Endodermal cell (in vitro differentiated cells): Measurements from ENCODE around the gene ATP6V1G3. TPM values are rescaled to one million over a fixed set of nuclear protein-coding genes. Genes with fewer than 3 reads are reported as not detected.

Experiments used
- DNase-seq: peaks from one replicate; pipeline ENCODE4 v3.0.0-alpha.2; 2017
- H3K27ac ChIP-seq: 2 replicates; pipeline ENCODE4 v1.5.1; 2013; ENCODE audit warnings: mild to moderate bottlenecking, low read depth, low read length, moderate library complexity
- H3K27me3 ChIP-seq: 2 replicates; pipeline ENCODE4 v1.6.1; 2013; ENCODE audit warnings: mild to moderate bottlenecking, low read length, moderate library complexity; ENCODE audit not compliant: insufficient read depth, control insufficient read depth, poor library complexity, severe bottlenecking
- H3K36me3 ChIP-seq: 2 replicates; pipeline ENCODE4 v1.7.0; 2013; ENCODE audit warnings: mild to moderate bottlenecking, low read length, moderate library complexity; ENCODE audit not compliant: control insufficient read depth, insufficient read depth
- H3K4me1 ChIP-seq: one replicate; pipeline ENCODE4 v1.7.0; 2013; ENCODE audit warnings: low read length; ENCODE audit not compliant: control insufficient read depth, insufficient read depth
- H3K4me3 ChIP-seq: 2 replicates; pipeline ENCODE4 v1.5.1; 2013; ENCODE audit warnings: mild to moderate bottlenecking, low read length, moderate library complexity
- H3K9ac ChIP-seq: 2 replicates; pipeline ENCODE4 v1.6.1; 2013; ENCODE audit warnings: mild to moderate bottlenecking, low read length, moderate library complexity; ENCODE audit not compliant: poor library complexity, severe bottlenecking; ENCODE audit errors: extremely low read depth
- H3K9me3 ChIP-seq: 2 replicates; pipeline ENCODE4 v1.6.1; 2013; ENCODE audit warnings: mild to moderate bottlenecking, low read length, moderate library complexity; ENCODE audit not compliant: control insufficient read depth
- H3K27ac Mint-ChIP-seq: 2 replicates; pipeline ENCODE4 v1.8.0; 2020; ENCODE audit warnings: mixed read lengths
- H3K27me3 Mint-ChIP-seq: 2 replicates; pipeline ENCODE4 v1.8.0; 2021; ENCODE audit warnings: mild to moderate bottlenecking, mixed read lengths; ENCODE audit not compliant: insufficient read depth
- H3K36me3 Mint-ChIP-seq: 2 replicates; pipeline ENCODE4 v1.8.0; 2020; ENCODE audit warnings: low read depth, mixed read lengths
- H3K4me1 Mint-ChIP-seq: 2 replicates; pipeline ENCODE4 v1.8.0; 2020; ENCODE audit warnings: mixed read lengths
- H3K4me3 Mint-ChIP-seq: 2 replicates; pipeline ENCODE4 v1.8.0; 2020; ENCODE audit warnings: mild to moderate bottlenecking, moderate library complexity, mixed read lengths
- H3K9me3 Mint-ChIP-seq: 2 replicates; pipeline ENCODE4 v1.8.0; 2020; ENCODE audit warnings: mild to moderate bottlenecking, mixed read lengths
- CTCF ChIP-seq: fragments of 200-600 bp; sonication (generic); conservative IDR thresholded peaks from 2 replicates; pipeline ENCODE4 v1.5.0; 2021; ENCODE audit warnings: antibody characterized with exemption, mild to moderate bottlenecking
- WGBS, 2 experiments: methylation state at CpG; one replicate each; pipeline versions ENCODE4 v1.1.5 to v1.1.7; 2013; ENCODE audit warnings: missing lambda C conversion rate in 2 of 2, mixed read lengths in 1 of 2; ENCODE audit not compliant: insufficient coverage in 1 of 2, insufficient read length in 1 of 2; 5-methylcytosine and 5-hydroxymethylcytosine counted together
- total RNA-seq, 2 donors: library from RNA; stranded (reverse); fragmentation: NEBNext Ultra II Directional in 1 of 2; extraction: Animal tissue kit (Norgen Biotek cat#: 25700) in 1 of 2; gene quantifications; 2 replicates in 1 of 2; 3 replicates in 1 of 2; pipeline ENCODE4 v1.2.1, GENCODE V29; 2021

The ATP6V1G3 gene
- total RNA-seq, 2 donors from 2014 or later: 0.62 to 1.5 TPM

- Mint-ChIP-seq H3K4me3 (no peak overlapping the region), H3K9me3 (no peaks in the 10 kb centered on the region), H3K4me1 (peaks cover 41% of the 10 kb centered on the region), H3K36me3 (no peaks in the 10 kb centered on the region), H3K27me3 (no peaks in the 10 kb centered on the region), H3K27ac (peak overlapping the region; percentile 0)
- no peak for TF ChIP-seq CTCF
- Histone ChIP-seq H3K9ac (no peak overlapping the region), H3K27me3 (no peaks in the 10 kb centered on the region), H3K9me3 (no peaks in the 10 kb centered on the region), H3K27ac (no peak overlapping the region), H3K36me3 (no peaks in the 10 kb centered on the region), H3K4me3 (no peak overlapping the region), H3K4me1 (no peaks in the 10 kb centered on the region)
- 73 to 100% methylated on average over 1 to 5 of the region's 5 CpGs for WGBS, 2 experiments
- DNase-seq: no peak
Observed at GRCh38 chr1:198520524-198521254, 19.8 kb downstream of the ATP6V1G3 start.

- no peaks in the 10 kb centered on the region for H3K27me3 Mint-ChIP-seq
- H3K9me3 ChIP-seq: no peaks in the 10 kb centered on the region
- no peaks in the 10 kb centered on the region for H3K36me3 Mint-ChIP-seq
- H3K4me3 Mint-ChIP-seq: no peak overlapping the region
- no peak overlapping the region for H3K27ac ChIP-seq
- H3K4me3 ChIP-seq: no peak overlapping the region
- H3K27me3 ChIP-seq: no peaks in the 10 kb centered on the region
- no peak overlapping the region for H3K27ac Mint-ChIP-seq
- no peaks in the 10 kb centered on the region for H3K4me1 ChIP-seq
- no peak overlapping the region for H3K9ac ChIP-seq
- peaks cover 40% of the 10 kb centered on the region for H3K4me1 Mint-ChIP-seq
- no peak for TF ChIP-seq CTCF
- WGBS, 2 experiments: 87 to 96% methylated on average over 6 to 10 of the region's 10 CpGs
- DNase-seq: peak; percentile 55
- H3K36me3 ChIP-seq: no peaks in the 10 kb centered on the region
- no peaks in the 10 kb centered on the region for H3K9me3 Mint-ChIP-seq
Observed at GRCh38 chr1:198519639-198520501, 20.6 kb downstream of the ATP6V1G3 start.

- Mint-ChIP-seq H3K27ac (no peak overlapping the region), H3K4me3 (no peak overlapping the region), H3K27me3 (no peaks in the 10 kb centered on the region), H3K4me1 (peaks cover 32% of the 10 kb centered on the region), H3K9me3 (no peaks in the 10 kb centered on the region), H3K36me3 (no peaks in the 10 kb centered on the region)
- H3K9me3 ChIP-seq: no peaks in the 10 kb centered on the region
- H3K4me1 ChIP-seq: no peaks in the 10 kb centered on the region
- DNase-seq: no peak
- no peak overlapping the region for H3K27ac ChIP-seq
- H3K36me3 ChIP-seq: no peaks in the 10 kb centered on the region
- no peak overlapping the region for H3K4me3 ChIP-seq
- TF ChIP-seq CTCF: no peak
- no peak overlapping the region for H3K9ac ChIP-seq
- H3K27me3 ChIP-seq: no peaks in the 10 kb centered on the region
Observed at GRCh38 chr1:198517623-198518199, 22.8 kb downstream of the ATP6V1G3 start.
